ENCODE data around the gene AP1M2.

The AP1M2 gene

GRCh38 chr19:10636304-10636972 lies 49.3 kb upstream of the AP1M2 start:
- ChIA-PET CTCF (interaction anchor here (0.7 kb wide), 1 partner anchor 90 kb away, joined by 4 read pairs; no protein-coding TSS in a partner anchor), POLR2A (no interaction called here)
- Histone ChIP-seq H3K4me3 (ENCODE audit: low read depth, low read length) (no peak overlapping the region), H3K36me3 (ENCODE audit: control insufficient read depth in 2 of 2, insufficient read depth in 1 of 2, low read length in 2 of 2) (peaks cover 0 to 77% of the 10 kb centered on the region in 2 experiments; a peak in 2 of 3 replicates), H3K9me3 (ENCODE audit: control insufficient read depth, insufficient read depth, low read depth, low read length) (no peaks in the 10 kb centered on the region), H3K27ac (ENCODE audit: extremely low read depth, low read depth, low read length) (no peak overlapping the region), H3K4me1 (ENCODE audit: control insufficient read depth, insufficient read depth, low read length) (no peaks in the 10 kb centered on the region)
- TF ChIP-seq ZNF513 (tag by site-specific recombination; IDR thresholded peaks at IDR 0.05), result no peak
- TF ChIP-seq ZNF704 (tag by site-specific recombination; IDR thresholded peaks at IDR 0.05), result no peak
- no peak for TF ChIP-seq ZNF837 (tag by site-specific recombination; IDR thresholded peaks at IDR 0.05)
- TF ChIP-seq REST (tag by site-specific recombination; IDR thresholded peaks at IDR 0.05), result no peak
- no peak for TF ChIP-seq ZNF768 (tag by site-specific recombination; IDR thresholded peaks at IDR 0.05)
- no peak for TF ChIP-seq CTCF (tag by site-specific recombination; IDR thresholded peaks at IDR 0.05)
- TF ChIP-seq KLF1 (tag by site-specific recombination; IDR thresholded peaks at IDR 0.05), result no peak
- no peak for TF ChIP-seq HOXA7 (CRISPR knock-in tag; IDR thresholded peaks at IDR 0.05; ENCODE audit: borderline replicate concordance)
- no peak for TF ChIP-seq ZNF585B (tag by site-specific recombination; IDR thresholded peaks at IDR 0.05)
- no peak for TF ChIP-seq ZNF660 (tag by site-specific recombination; IDR thresholded peaks at IDR 0.05)
- TF ChIP-seq ZNF600 (tag by site-specific recombination; IDR thresholded peaks at IDR 0.05), result no peak
- no peak for TF ChIP-seq BCL11A (tag by site-specific recombination; IDR thresholded peaks at IDR 0.05; ENCODE audit: low read depth)
- no peak for TF ChIP-seq ZNF830 (tag by site-specific recombination; IDR thresholded peaks at IDR 0.05; ENCODE audit: low read depth)
- TF ChIP-seq ZNF426 (tag by site-specific recombination; IDR thresholded peaks at IDR 0.05), result no peak
- no peak for TF ChIP-seq ZNF791 (tag by site-specific recombination; IDR thresholded peaks at IDR 0.05)
- no peak for TF ChIP-seq ZNF221 (tag by site-specific recombination; IDR thresholded peaks at IDR 0.05; ENCODE audit: borderline replicate concordance)
- no peak for TF ChIP-seq PRDM2 (tag by site-specific recombination; IDR thresholded peaks at IDR 0.05; ENCODE audit: borderline replicate concordance)
- no peak for TF ChIP-seq KLF7 (tag by site-specific recombination; IDR thresholded peaks at IDR 0.05; ENCODE audit: borderline replicate concordance)
- TF ChIP-seq ZNF354C (tag by site-specific recombination; IDR thresholded peaks at IDR 0.05; ENCODE audit: borderline replicate concordance, low read depth), result no peak
- TF ChIP-seq ZNF248 (tag by site-specific recombination; IDR thresholded peaks at IDR 0.05), result no peak
